T-helper 2 cell treated with Interferon-gamma antibody and Interleukin-4, amounts not matched to agents 5 μg/mL and 100 μg/mL, for 36 hours (primary cell): Measurements from ENCODE around the gene COL18A1.

Source experiments
- DNase-seq: peaks from one replicate; pipeline ENCODE4 v3.0.0; 2021; ENCODE audit warnings: low spot score
- H3K27ac Mint-ChIP-seq: one replicate; pipeline ENCODE4 v1.8.0; 2021; ENCODE audit warnings: mild to moderate bottlenecking, mixed read lengths
- H3K27me3 Mint-ChIP-seq: one replicate; pipeline ENCODE4 v1.8.0; 2021; ENCODE audit warnings: low read depth, mixed read lengths
- H3K36me3 Mint-ChIP-seq: one replicate; pipeline ENCODE4 v1.8.0; 2021; ENCODE audit warnings: low read depth, mixed read lengths
- H3K4me1 Mint-ChIP-seq: one replicate; pipeline ENCODE4 v1.8.0; 2021; ENCODE audit warnings: low read depth, mixed read lengths
- H3K4me3 Mint-ChIP-seq: one replicate; pipeline ENCODE4 v1.8.0; 2022; ENCODE audit warnings: mild to moderate bottlenecking, moderate library complexity, mixed read lengths
- H3K9me3 Mint-ChIP-seq: one replicate; pipeline ENCODE4 v1.8.0; 2021; ENCODE audit warnings: mixed read lengths

The COL18A1 gene

GRCh38 chr21:45415188-45415942 is 10.4 kb downstream of the COL18A1 start:
- H3K27me3 Mint-ChIP-seq, result no peaks in the 10 kb centered on the region

GRCh38 chr21:45415943-45416611 is 11.1 kb downstream of the COL18A1 start:
- no peaks in the 10 kb centered on the region for H3K27me3 Mint-ChIP-seq
- no peaks in the 10 kb centered on the region for H3K9me3 Mint-ChIP-seq
- no peaks in the 10 kb centered on the region for H3K4me1 Mint-ChIP-seq
- H3K36me3 Mint-ChIP-seq, result no peaks in the 10 kb centered on the region
- no peak for DNase-seq
- H3K27ac Mint-ChIP-seq, result no peak overlapping the region
- no peak overlapping the region for H3K4me3 Mint-ChIP-seq

More at GRCh38 chr21:45415188-45415942, 10.4 kb downstream of the COL18A1 start:
- Mint-ChIP-seq H3K4me3 (no peak overlapping the region), H3K4me1 (no peaks in the 10 kb centered on the region), H3K9me3 (no peaks in the 10 kb centered on the region), H3K27ac (no peak overlapping the region), H3K36me3 (no peaks in the 10 kb centered on the region)
- no peak for DNase-seq

- H3K9me3 Mint-ChIP-seq, result no peaks in the 10 kb centered on the region
- no peaks in the 10 kb centered on the region for H3K4me1 Mint-ChIP-seq
- H3K36me3 Mint-ChIP-seq, result no peaks in the 10 kb centered on the region
- no peaks in the 10 kb centered on the region for H3K27me3 Mint-ChIP-seq
- no peak overlapping the region for H3K4me3 Mint-ChIP-seq
- DNase-seq, result no peak
- H3K27ac Mint-ChIP-seq, result no peak overlapping the region
Measured at GRCh38 chr21:45416620-45417019, 11.7 kb downstream of the COL18A1 start.

GRCh38 chr21:45417256-45417950 is 12.4 kb downstream of the COL18A1 start:
- no peaks in the 10 kb centered on the region for H3K27me3 Mint-ChIP-seq
- no peaks in the 10 kb centered on the region for H3K9me3 Mint-ChIP-seq
- no peaks in the 10 kb centered on the region for H3K36me3 Mint-ChIP-seq
- H3K4me1 Mint-ChIP-seq, result no peaks in the 10 kb centered on the region
- H3K27ac Mint-ChIP-seq, result no peak overlapping the region
- DNase-seq, result no peak
- no peak overlapping the region for H3K4me3 Mint-ChIP-seq

- Mint-ChIP-seq H3K4me3 (no peak overlapping the region), H3K36me3 (no peaks in the 10 kb centered on the region), H3K27ac (no peak overlapping the region), H3K4me1 (no peaks in the 10 kb centered on the region), H3K9me3 (no peaks in the 10 kb centered on the region), H3K27me3 (no peaks in the 10 kb centered on the region)
- no peak for DNase-seq
Measured at GRCh38 chr21:45417951-45418300, 13.0 kb downstream of the COL18A1 start.

GRCh38 chr21:45418301-45419071 is 13.5 kb downstream of the COL18A1 start:
- Mint-ChIP-seq H3K27me3 (no peaks in the 10 kb centered on the region), H3K36me3 (no peaks in the 10 kb centered on the region), H3K27ac (no peak overlapping the region), H3K4me1 (no peaks in the 10 kb centered on the region), H3K4me3 (no peak overlapping the region), H3K9me3 (no peaks in the 10 kb centered on the region)
- no peak for DNase-seq

GRCh38 chr21:45419162-45419561 is 14.2 kb downstream of the COL18A1 start:
- Mint-ChIP-seq H3K27ac (no peak overlapping the region), H3K36me3 (no peaks in the 10 kb centered on the region), H3K27me3 (no peaks in the 10 kb centered on the region), H3K9me3 (no peaks in the 10 kb centered on the region), H3K4me1 (no peaks in the 10 kb centered on the region), H3K4me3 (no peak overlapping the region)
- DNase-seq, result no peak

- Mint-ChIP-seq H3K27ac (no peak overlapping the region), H3K4me1 (no peaks in the 10 kb centered on the region), H3K36me3 (no peaks in the 10 kb centered on the region), H3K9me3 (no peaks in the 10 kb centered on the region), H3K27me3 (no peaks in the 10 kb centered on the region), H3K4me3 (no peak overlapping the region)
- no peak for DNase-seq
Measured at GRCh38 chr21:45420061-45421041, 15.4 kb downstream of the COL18A1 start.

GRCh38 chr21:45421071-45421845 is 16.3 kb downstream of the COL18A1 start:
- Mint-ChIP-seq H3K27me3 (no peaks in the 10 kb centered on the region), H3K4me1 (no peaks in the 10 kb centered on the region), H3K27ac (no peak overlapping the region), H3K4me3 (no peak overlapping the region), H3K36me3 (no peaks in the 10 kb centered on the region), H3K9me3 (no peaks in the 10 kb centered on the region)
- DNase-seq, result no peak

- Mint-ChIP-seq H3K4me1 (no peaks in the 10 kb centered on the region), H3K36me3 (no peaks in the 10 kb centered on the region), H3K27ac (no peak overlapping the region), H3K27me3 (no peaks in the 10 kb centered on the region), H3K4me3 (no peak overlapping the region), H3K9me3 (no peaks in the 10 kb centered on the region)
- DNase-seq, result no peak
Measured at GRCh38 chr21:45421846-45422775, 17.1 kb downstream of the COL18A1 start.

GRCh38 chr21:45423201-45423955 is 18.4 kb downstream of the COL18A1 start:
- Mint-ChIP-seq H3K36me3 (no peaks in the 10 kb centered on the region), H3K4me1 (no peaks in the 10 kb centered on the region), H3K4me3 (no peak overlapping the region), H3K27ac (no peak overlapping the region), H3K9me3 (no peaks in the 10 kb centered on the region), H3K27me3 (no peaks in the 10 kb centered on the region)
- no peak for DNase-seq
